GM12801 (cell line): ENCODE data around the gene GLB1L.

Source experiments
- CTCF ChIP-seq: IDR thresholded peaks from one replicate; pipeline ENCODE4 v1.5.1; 2011; ENCODE audit warnings: control low read depth; ENCODE audit not compliant: insufficient read length; ENCODE audit errors: extremely low read depth

Gene GLB1L

DNA sequence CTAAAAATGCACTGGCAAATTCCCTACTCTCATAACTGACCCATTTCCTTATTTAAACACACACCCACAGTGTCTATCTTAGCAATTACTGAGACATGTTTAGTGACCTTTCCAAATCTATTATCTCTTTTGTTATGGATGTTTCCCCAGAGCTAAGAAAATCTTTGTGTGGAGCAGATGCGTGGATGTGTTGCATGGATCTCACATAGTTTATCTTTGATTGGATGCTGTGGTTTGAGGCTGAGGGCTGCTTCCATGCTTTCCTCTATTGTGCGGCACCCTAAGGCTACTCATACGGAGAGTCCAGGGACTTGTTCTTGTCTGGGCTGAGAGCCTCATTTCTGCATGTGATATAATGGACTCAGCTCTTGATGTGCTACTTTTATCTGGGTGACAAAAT is 10.9 kb downstream of the GLB1L start:
- no peak for TF ChIP-seq CTCF

DNA sequence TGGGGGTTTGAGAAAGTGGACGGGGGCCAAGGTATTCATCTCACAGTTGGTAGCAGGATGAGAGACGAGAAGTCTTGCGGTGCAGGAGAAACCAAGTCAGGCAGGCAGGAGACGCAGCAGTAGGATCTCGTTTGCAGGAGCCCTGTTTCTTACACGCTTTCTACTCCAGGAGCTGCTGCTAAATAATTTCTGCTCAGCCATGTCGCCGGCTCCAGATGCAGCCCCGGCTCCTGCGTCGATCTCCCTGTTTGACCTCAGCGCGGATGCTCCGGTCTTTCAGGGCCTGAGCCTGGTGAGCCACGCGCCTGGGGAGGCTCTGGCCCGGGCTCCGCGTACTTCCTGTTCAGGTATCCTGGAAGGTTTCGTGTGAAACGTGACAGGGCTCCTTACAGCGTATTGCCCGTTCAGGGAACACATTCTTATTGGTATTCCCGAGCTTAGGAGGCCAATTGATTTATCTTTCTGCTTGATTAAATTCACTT is 15.1 kb downstream of the GLB1L start:
- no peak for TF ChIP-seq CTCF

- no peak for TF ChIP-seq CTCF
These were observed 15.8 kb downstream of the GLB1L start, which contains the start of the genes ANKZF1 and ATG9A for GRCh38 chr2:219229305-219230058. TSS of gene ANKZF1 (plus strand) at chr2:219229806. CDS start at chr2:219230258, 452 bp downstream. TSS of gene ATG9A (minus strand) at chr2:219229636. CDS start at chr2:219228024, 1,612 bp downstream.

DNA sequence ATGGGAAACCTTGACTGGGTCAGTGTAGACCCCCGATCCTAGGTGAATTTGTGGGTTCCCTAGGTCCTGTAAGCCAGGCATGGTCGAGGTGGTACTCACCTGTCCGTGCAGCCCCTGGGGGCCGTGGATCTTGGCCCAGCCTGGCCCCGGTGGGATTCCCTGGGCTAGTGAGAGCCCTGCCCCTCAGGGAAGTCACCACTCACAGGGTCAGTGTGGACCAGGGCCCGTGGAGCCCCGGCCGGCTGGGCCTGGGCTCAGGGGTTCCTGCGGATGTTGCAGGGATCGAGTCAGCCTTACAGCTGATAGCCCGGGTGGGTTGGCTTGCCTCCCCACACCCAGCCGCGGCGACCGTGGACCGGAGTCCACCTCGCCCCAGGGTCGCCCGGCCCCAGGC is 16.3 kb downstream of the GLB1L start:
- TF ChIP-seq CTCF, result no peak

- no peak for TF ChIP-seq CTCF
These were observed 17.0 kb downstream of the GLB1L start for GRCh38 chr2:219228041-219228910.

DNA sequence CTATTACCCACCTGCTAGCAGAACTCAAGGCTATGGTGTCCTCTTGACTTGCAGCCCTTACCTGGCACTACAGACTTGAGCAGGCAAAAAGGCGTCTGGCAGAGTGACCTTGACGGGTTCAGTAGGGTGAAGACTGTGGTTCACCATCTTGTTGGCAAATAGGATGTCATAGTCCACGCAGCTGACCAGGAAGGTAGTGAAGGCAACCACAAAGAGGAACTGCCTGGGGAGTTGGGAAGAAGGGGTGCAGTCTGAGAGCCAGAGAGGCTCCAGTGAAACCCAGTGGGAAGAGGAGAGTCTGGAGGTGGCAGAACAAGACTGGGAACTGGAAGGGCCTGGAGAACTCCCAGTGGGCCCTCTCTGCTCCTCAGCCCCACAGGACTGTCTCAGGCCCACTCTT is 19.9 kb downstream of the GLB1L start:
- TF ChIP-seq CTCF, result no peak

DNA sequence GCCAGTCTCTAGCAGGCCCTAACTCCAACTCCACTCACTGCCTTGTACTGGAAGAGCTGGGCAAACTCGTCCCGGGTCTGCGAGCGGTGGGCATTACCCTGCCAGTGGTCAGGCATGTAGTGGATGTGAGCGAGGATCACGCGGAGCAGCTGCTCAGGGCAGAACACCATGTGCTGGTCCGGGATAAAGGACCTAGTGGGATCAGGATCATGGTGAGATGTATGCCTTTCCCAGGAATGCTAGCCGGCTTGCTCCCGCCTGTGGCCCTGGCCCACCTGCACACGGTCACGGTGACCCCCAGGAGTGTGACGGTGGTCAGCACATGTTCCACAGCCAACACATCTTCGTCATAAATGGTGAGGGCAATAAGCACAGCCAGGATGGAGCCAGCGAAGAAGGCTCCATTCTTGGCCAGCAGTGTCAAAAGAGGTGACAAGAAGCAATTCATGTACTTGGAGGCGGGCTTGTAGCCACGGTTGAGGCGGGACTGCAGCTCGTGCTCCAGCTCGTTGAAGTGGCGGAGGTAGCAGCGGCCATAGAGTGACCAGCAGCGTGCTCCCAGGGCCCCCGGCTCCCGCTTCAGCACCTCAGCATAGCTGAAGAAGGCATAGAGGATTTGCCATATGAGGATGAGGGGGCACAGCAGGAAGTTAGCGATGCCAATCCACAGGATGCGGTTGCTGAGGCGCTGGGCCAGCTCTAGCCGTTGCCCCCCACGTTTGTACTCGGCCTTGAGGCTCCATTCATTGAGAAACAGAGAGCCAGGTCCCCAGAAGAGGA is 21.2 kb downstream of the GLB1L start:
- TF ChIP-seq CTCF, result no peak
